Neural progenitor cell (in vitro differentiated cells): ENCODE data around the gene LMNTD1. TPM values are rescaled to one million over a fixed set of nuclear protein-coding genes. Genes with fewer than 3 reads are reported as not detected.

Experiments used
- DNase-seq: peaks from one replicate; pipeline ENCODE4 v3.0.0-alpha.2; 2016; ENCODE audit warnings: low spot score
- H2AFZ ChIP-seq: fragments of 200-600 bp; sonication (generic); replicated peaks from 2 replicates; pipeline ENCODE4 v1.6.1; 2016; ENCODE audit warnings: antibody characterized with exemption
- H3F3A ChIP-seq: fragments of 200-600 bp; sonication (generic); 2 replicates; pipeline ENCODE4 v1.6.1; 2016; ENCODE audit warnings: antibody characterized with exemption, low read depth
- H3K27ac ChIP-seq: fragments of 200-600 bp; sonication (generic); 2 replicates; pipeline ENCODE4 v1.5.1; 2016; ENCODE audit warnings: mild to moderate bottlenecking
- H3K27me3 ChIP-seq: fragments of 200-600 bp; sonication (generic); 2 replicates; pipeline ENCODE4 v1.6.1; 2016; ENCODE audit warnings: mild to moderate bottlenecking, moderate library complexity
- H3K36me3 ChIP-seq: fragments of 200-600 bp; sonication (generic); 2 replicates; pipeline ENCODE4 v1.5.1; 2016
- H3K4me1 ChIP-seq: fragments of 200-600 bp; sonication (generic); 2 replicates; pipeline ENCODE4 v1.6.1; 2016; ENCODE audit warnings: mixed run types
- H3K4me2 ChIP-seq: fragments of 200-600 bp; sonication (generic); 2 replicates; pipeline ENCODE4 v1.6.1; 2016
- H3K4me3 ChIP-seq: fragments of 200-600 bp; sonication (generic); 2 replicates; pipeline ENCODE4 v1.5.1; 2016
- H3K79me2 ChIP-seq: fragments of 200-600 bp; sonication (generic); 2 replicates; pipeline ENCODE4 v1.6.1; 2016; ENCODE audit warnings: low read depth
- H3K9ac ChIP-seq: fragments of 200-600 bp; sonication (generic); 2 replicates; pipeline ENCODE4 v1.6.1; 2016
- H3K9me3 ChIP-seq: fragments of 200-600 bp; sonication (generic); 2 replicates; pipeline ENCODE4 v1.5.1; 2016; ENCODE audit warnings: low read depth
- H4K20me1 ChIP-seq: fragments of 200-600 bp; sonication (generic); 2 replicates; pipeline ENCODE4 v1.6.1; 2016; ENCODE audit warnings: low read depth
- H3K27ac Mint-ChIP-seq: 3 replicates; pipeline ENCODE4 v1.8.0; 2021; ENCODE audit warnings: mixed read lengths
- H3K27me3 Mint-ChIP-seq: 2 replicates; pipeline ENCODE4 v1.8.0; 2022; ENCODE audit warnings: low read depth, mild to moderate bottlenecking, inconsistent platforms, moderate library complexity, mixed read lengths; ENCODE audit not compliant: insufficient read depth
- H3K36me3 Mint-ChIP-seq: 3 replicates; pipeline ENCODE4 v1.8.0; 2021; ENCODE audit warnings: mixed read lengths
- H3K4me1 Mint-ChIP-seq: 3 replicates; pipeline ENCODE4 v1.8.0; 2021; ENCODE audit warnings: mixed read lengths
- H3K4me3 Mint-ChIP-seq: 3 replicates; pipeline ENCODE4 v1.8.0; 2021; ENCODE audit warnings: mild to moderate bottlenecking, moderate library complexity, mixed read lengths
- H3K9me3 Mint-ChIP-seq: 3 replicates; pipeline ENCODE4 v1.8.0; 2020; ENCODE audit warnings: mixed read lengths
- EZH2 ChIP-seq: fragments of 200-600 bp; sonication (generic); IDR thresholded peaks from 2 replicates; pipeline ENCODE4 v1.6.1; 2017; ENCODE audit warnings: antibody characterized with exemption, mild to moderate bottlenecking, moderate library complexity
- EZH2phosphoT487 ChIP-seq: fragments of 200-600 bp; sonication (generic); IDR thresholded peaks from 2 replicates; pipeline ENCODE4 v1.6.1; 2017; ENCODE audit warnings: antibody characterized with exemption
- total RNA-seq: library from RNA; depleted of rRNA; stranded (reverse); fragments of >200 nt; gene quantifications from 2 replicates; pipeline ENCODE4 v1.2.3, GENCODE V29; 2015; ENCODE audit warnings: low replicate concordance
- TF ChIP-seq, protein P1 (sequence below): fragments of 200-600 bp; sonication (generic); IDR thresholded peaks from 2 replicates; pipeline ENCODE4 v1.5.1; 2017; ENCODE audit warnings: antibody characterized with exemption, mild to moderate bottlenecking

LMNTD1 gene
- total RNA-seq, 1 donor from 2014 or later, result not detected

GRCh38 chr12:25449007-25449406, 104.1 kb downstream of the LMNTD1 start:
- Histone ChIP-seq H3K79me2 (no peaks in the 10 kb centered on the region), H3K36me3 (no peaks in the 10 kb centered on the region), H3F3A (no peaks in the 10 kb centered on the region), H4K20me1 (no peaks in the 10 kb centered on the region), H3K27ac (no peak overlapping the region), H3K4me2 (no peak overlapping the region), H3K9me3 (no peaks in the 10 kb centered on the region), H3K4me1 (no peaks in the 10 kb centered on the region), H3K27me3 (no peaks in the 10 kb centered on the region), H2AFZ (no peak overlapping the region), H3K4me3 (no peak overlapping the region), H3K9ac (no peak overlapping the region)
- Mint-ChIP-seq H3K27me3 (peaks cover 9% of the 10 kb centered on the region), H3K4me1 (no peaks in the 10 kb centered on the region), H3K4me3 (no peak overlapping the region), H3K27ac (no peak overlapping the region), H3K36me3 (no peaks in the 10 kb centered on the region), H3K9me3 (peaks cover 2% of the 10 kb centered on the region)
- DNase-seq, result no peak
- TF ChIP-seq EZH2, result no peak
- no peak for TF ChIP-seq EZH2phosphoT487
- TF ChIP-seq, protein P1, sequence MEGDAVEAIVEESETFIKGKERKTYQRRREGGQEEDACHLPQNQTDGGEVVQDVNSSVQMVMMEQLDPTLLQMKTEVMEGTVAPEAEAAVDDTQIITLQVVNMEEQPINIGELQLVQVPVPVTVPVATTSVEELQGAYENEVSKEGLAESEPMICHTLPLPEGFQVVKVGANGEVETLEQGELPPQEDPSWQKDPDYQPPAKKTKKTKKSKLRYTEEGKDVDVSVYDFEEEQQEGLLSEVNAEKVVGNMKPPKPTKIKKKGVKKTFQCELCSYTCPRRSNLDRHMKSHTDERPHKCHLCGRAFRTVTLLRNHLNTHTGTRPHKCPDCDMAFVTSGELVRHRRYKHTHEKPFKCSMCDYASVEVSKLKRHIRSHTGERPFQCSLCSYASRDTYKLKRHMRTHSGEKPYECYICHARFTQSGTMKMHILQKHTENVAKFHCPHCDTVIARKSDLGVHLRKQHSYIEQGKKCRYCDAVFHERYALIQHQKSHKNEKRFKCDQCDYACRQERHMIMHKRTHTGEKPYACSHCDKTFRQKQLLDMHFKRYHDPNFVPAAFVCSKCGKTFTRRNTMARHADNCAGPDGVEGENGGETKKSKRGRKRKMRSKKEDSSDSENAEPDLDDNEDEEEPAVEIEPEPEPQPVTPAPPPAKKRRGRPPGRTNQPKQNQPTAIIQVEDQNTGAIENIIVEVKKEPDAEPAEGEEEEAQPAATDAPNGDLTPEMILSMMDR, result no peak

- H3K4me1 Mint-ChIP-seq, result no peaks in the 10 kb centered on the region
- Histone ChIP-seq H3K9me3 (no peaks in the 10 kb centered on the region), H3F3A (no peaks in the 10 kb centered on the region), H3K4me3 (no peak overlapping the region), H3K79me2 (no peaks in the 10 kb centered on the region), H3K27ac (no peak overlapping the region), H3K4me2 (no peak overlapping the region), H3K9ac (no peak overlapping the region), H3K27me3 (no peaks in the 10 kb centered on the region), H4K20me1 (no peaks in the 10 kb centered on the region), H3K4me1 (no peaks in the 10 kb centered on the region), H3K36me3 (no peaks in the 10 kb centered on the region), H2AFZ (no peak overlapping the region)
- no peaks in the 10 kb centered on the region for H3K9me3 Mint-ChIP-seq
- TF ChIP-seq EZH2 (no peak), EZH2phosphoT487 (no peak)
- TF ChIP-seq, protein P1, result no peak
- H3K27ac Mint-ChIP-seq, result no peak overlapping the region
- H3K36me3 Mint-ChIP-seq, result no peaks in the 10 kb centered on the region
- no peak for DNase-seq
- peaks cover 5% of the 10 kb centered on the region for H3K27me3 Mint-ChIP-seq
- no peak overlapping the region for H3K4me3 Mint-ChIP-seq
Measured at GRCh38 chr12:25447046-25447445, 106.0 kb downstream of the LMNTD1 start.

DNA sequence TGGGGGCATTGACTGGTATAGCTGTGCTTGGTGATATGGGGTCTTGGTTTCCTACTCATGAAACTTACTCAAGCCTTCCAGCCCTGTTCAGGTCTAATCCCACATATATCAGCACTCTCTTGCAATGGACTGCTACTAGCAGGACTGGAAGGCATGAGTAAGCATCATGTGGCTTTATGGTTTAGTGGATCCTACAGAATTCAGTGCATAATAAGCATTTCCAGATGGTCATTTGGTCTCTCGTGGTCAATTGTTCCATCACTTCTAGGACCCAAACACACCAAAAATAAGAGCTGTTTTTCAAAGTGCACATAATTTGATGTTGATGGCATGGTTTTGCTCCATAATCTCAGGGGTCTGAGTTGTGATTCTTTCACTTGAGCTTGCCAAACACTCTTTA, 114.4 kb downstream of the LMNTD1 start:
- H3K9me3 Mint-ChIP-seq, result no peaks in the 10 kb centered on the region
- Histone ChIP-seq H3K4me1 (peaks cover 3% of the 10 kb centered on the region), H3K36me3 (no peaks in the 10 kb centered on the region), H3F3A (no peaks in the 10 kb centered on the region), H3K4me3 (no peak overlapping the region), H4K20me1 (no peaks in the 10 kb centered on the region), H3K27me3 (no peaks in the 10 kb centered on the region), H3K79me2 (no peaks in the 10 kb centered on the region), H3K4me2 (no peak overlapping the region), H2AFZ (no peak overlapping the region), H3K9ac (no peak overlapping the region), H3K9me3 (no peaks in the 10 kb centered on the region), H3K27ac (no peak overlapping the region)
- peaks cover 2% of the 10 kb centered on the region for H3K27me3 Mint-ChIP-seq
- no peak overlapping the region for H3K27ac Mint-ChIP-seq
- H3K36me3 Mint-ChIP-seq, result no peaks in the 10 kb centered on the region
- peaks cover 3% of the 10 kb centered on the region for H3K4me1 Mint-ChIP-seq
- no peak overlapping the region for H3K4me3 Mint-ChIP-seq
- TF ChIP-seq, protein P1, result no peak
- TF ChIP-seq EZH2, result no peak
- TF ChIP-seq EZH2phosphoT487, result no peak
- no peak for DNase-seq
